AG04449 (cell line): ENCODE data around the gene NPTXR.
A peak's percentile ranks its signal among the peaks of the same experiment; 100 is the strongest.

Experiments used
- CTCF ChIA-PET: fragments of 350-600 bp; formaldehyde crosslinking; extraction: SDS; loops from one replicate; lab custom pipeline; 2021; ENCODE audit warnings: antibody characterized with exemption; lab: Yijun Ruan, JAX
- POLR2A ChIA-PET: fragments of 400-600, 350-600 bp; formaldehyde crosslinking; extraction: SDS; loops from one replicate; lab custom pipeline; 2020; ENCODE audit warnings: antibody characterized with exemption, inconsistent platforms; lab: Yijun Ruan, JAX
- DNase-seq: peaks from one replicate; pipeline ENCODE4 v3.0.0-alpha.2; 2010; ENCODE audit warnings: low read depth, low spot score
- H3K4me3 ChIP-seq: 2 replicates; pipeline ENCODE4 v1.5.1; 2011; ENCODE audit warnings: low read depth, mild to moderate bottlenecking, control low read depth, low read length
- TF ChIP-seq, protein P1 (sequence below): IDR thresholded peaks from one replicate; pipeline ENCODE4 v1.5.1; 2011; ENCODE audit warnings: mild to moderate bottlenecking, moderate library complexity, low read length, control low read depth, inconsistent platforms; ENCODE audit not compliant: insufficient read depth; ENCODE audit errors: missing control alignments

The NPTXR gene

DNA sequence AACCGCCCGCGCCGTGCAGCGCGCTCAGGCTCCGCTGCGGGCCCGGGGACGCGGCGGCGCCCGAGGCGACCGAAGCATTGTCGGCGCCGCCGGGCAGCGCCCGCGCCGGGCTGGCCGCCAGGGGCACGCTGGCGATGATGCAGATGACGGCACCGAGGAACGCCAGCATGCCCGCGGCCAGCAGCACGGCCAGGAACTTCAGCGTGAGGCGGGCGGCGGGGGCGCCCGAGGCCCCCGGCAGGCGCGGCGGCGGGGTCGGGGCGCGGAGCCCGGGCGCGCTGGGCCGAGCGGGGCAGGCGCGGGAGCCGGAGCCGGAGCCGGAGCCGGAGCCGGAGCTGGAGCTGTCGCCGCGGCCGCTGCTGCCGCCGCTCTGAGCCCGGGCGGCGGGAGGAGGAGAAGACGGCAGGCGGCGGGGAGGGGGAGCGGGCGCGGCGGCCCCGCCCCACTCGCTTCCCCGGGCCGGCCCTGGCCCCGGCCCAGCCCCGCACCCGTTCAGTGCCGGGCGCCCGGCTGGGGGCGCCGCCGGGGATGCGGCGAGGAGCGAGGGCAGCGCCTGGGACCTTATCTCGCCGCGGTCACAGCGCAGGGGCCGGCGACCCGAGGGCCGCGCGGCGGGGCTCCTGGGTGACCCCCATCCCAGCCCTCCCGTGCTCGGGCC, at the start of gene NPTXR:
Gene NPTXR, minus strand, starts transcription at position 372 of the 658 bp plus-strand sequence.
- ChIA-PET POLR2A (no interaction called here), CTCF (interaction anchor here (1.0 to 7.7 kb wide), 8 partner anchors 8 to 159 kb away, joined by 3 to 85 read pairs (median 6); no protein-coding TSS in a partner anchor)
- TF ChIP-seq, protein P1, sequence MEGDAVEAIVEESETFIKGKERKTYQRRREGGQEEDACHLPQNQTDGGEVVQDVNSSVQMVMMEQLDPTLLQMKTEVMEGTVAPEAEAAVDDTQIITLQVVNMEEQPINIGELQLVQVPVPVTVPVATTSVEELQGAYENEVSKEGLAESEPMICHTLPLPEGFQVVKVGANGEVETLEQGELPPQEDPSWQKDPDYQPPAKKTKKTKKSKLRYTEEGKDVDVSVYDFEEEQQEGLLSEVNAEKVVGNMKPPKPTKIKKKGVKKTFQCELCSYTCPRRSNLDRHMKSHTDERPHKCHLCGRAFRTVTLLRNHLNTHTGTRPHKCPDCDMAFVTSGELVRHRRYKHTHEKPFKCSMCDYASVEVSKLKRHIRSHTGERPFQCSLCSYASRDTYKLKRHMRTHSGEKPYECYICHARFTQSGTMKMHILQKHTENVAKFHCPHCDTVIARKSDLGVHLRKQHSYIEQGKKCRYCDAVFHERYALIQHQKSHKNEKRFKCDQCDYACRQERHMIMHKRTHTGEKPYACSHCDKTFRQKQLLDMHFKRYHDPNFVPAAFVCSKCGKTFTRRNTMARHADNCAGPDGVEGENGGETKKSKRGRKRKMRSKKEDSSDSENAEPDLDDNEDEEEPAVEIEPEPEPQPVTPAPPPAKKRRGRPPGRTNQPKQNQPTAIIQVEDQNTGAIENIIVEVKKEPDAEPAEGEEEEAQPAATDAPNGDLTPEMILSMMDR = peak; percentile 10
- peak within 1 kb of the TSS; percentile 46 for H3K4me3 ChIP-seq
- DNase-seq = no peak

DNA sequence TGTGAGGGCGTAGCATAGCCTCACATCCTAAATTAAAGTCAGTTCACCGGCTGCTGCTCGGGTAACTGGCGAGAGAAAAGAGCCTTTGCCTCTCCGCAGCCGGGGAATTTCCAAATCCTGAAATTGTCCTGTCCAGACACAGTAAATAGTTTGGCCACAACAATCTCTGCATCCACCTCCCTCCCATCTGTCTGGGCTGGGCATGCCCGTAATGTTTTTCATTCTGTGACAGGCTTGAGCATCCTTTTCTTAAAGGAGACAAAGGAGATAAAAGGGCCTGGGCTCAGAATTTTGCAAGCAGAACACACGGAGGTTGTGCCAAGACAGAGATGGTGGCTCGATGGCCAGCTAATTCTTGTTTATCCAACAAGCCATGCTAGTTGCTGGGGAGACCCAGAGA, 47.4 kb upstream of the NPTXR start:
- POLR2A ChIA-PET = no interaction called here
- H3K4me3 ChIP-seq = no peak overlapping the region
- DNase-seq = no peak
- TF ChIP-seq, protein P1 = no peak
- CTCF ChIA-PET = interaction anchor here (1.7 to 2.6 kb wide), 2 partner anchors 21 to 36 kb away, joined by 3 to 10 read pairs; no protein-coding TSS in a partner anchor

DNA sequence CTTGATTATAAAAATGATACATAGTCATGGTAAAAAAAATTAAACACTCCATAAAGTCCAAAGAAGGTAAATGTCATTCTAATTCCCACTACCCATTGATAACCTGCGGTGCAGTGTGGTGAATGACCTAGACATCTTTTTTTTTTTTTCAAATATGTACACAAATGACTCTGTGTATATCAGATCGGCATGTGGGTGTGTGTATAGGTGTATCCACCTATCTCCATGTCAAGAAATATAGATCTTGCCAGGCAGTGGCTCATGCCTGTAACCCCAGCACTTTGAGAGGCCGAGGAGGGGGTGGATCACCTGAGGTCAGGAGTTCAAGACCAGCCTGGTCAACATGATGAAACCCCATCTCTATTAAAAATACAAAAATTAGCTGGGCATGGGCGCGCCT, 46.5 kb upstream of the NPTXR start:
- TF ChIP-seq, protein P1 = no peak
- DNase-seq = no peak
- ChIA-PET CTCF (interaction anchor here (0.6 to 2.6 kb wide), 4 partner anchors 19 to 726 kb away, joined by 3 to 10 read pairs (median 3); partner anchors contain the start of gene CBX6), POLR2A (interaction anchor here (0.6 kb wide), 1 partner anchor 11 kb away, joined by 3 read pairs; no protein-coding TSS in a partner anchor)
- H3K4me3 ChIP-seq = no peak overlapping the region

DNA sequence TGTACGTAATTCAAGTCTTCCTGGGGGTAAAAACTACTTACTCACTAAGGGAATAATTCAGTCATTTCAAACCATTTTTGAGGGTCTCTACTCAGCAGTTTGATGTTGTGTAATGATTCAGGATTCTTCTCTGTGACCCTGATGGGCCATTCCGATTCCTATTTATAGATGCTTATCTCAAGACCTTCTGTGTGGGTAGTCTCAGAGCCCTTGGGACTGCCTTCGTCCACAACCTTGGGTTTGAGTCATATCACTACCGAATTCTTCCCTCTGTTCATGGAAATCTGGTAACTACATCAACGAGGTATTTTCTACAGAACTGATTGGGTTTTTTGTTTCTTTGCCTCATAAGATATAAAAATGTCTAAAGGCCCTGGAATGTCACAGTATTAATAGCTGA, 42.5 kb upstream of the NPTXR start:
- ChIA-PET POLR2A (no interaction called here), CTCF (interaction anchor here (2.0 to 2.1 kb wide), 2 partner anchors 17 to 116 kb away, joined by 7 to 9 read pairs; no protein-coding TSS in a partner anchor)
- DNase-seq = no peak
- no peak overlapping the region for H3K4me3 ChIP-seq
- TF ChIP-seq, protein P1 = no peak

DNA sequence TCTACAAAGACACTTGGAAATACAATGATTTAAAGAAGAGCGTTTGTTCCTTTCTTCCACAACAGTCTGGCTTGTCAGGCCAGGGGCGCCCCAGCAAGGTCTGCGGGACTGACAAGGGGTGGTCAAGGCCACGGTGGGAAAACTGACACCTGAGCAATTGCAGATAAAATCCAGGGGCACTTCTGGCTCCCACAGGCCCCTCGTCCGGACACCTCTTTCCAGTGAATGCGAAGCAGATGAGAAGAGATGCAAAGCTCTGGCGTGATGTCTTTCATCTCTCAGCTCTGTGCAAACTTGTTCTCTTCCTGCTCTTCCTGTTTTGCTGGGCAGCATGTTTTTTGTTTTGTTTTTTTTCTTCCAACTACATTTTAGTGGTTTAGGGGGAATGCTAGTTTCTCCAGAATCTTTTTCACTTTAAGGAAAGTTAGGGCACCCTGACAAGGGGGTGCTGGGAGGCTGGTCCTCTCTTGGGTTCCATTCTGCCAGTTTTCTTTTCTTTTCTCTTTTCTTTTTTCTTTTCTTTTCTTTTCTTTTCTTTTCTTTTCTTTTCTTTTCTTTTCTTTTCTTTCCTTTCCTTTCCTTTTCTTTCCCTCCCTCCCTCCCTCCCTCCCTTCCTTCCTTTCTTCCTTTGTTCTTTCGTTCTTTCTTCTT, 39.3 kb upstream of the NPTXR start:
- CTCF ChIA-PET = interaction anchor here (1.0 to 8.4 kb wide), 5 partner anchors 13 to 114 kb away, joined by 3 to 81 read pairs (median 3); partner anchors contain the start of gene CBX6
- no peak overlapping the region for H3K4me3 ChIP-seq
- TF ChIP-seq, protein P1 = no peak
- POLR2A ChIA-PET = no interaction called here
- no peak for DNase-seq
